ENCODE data around the gene PRKG1.

DNA sequence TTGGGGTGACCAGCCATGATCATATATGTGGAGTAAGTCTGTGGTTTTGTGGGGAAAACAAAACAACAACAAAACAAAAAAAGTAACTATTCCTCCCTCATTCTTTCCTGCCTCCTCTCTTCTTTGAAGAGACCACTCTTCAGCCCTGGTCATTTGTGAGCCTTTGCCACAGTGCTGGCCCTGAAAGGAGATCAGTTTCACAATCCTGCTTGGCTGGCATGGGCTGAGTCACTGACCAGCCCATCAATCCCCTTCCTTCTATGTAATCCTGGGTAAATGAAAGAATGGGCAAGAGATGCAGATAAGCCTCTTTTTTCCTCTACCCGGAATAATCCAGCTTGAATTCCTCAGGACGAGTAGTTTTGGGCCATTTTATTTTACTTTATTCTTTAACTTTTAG is 611.5 kb downstream of the PRKG1 start:
- TF ChIP-seq, protein P1, sequence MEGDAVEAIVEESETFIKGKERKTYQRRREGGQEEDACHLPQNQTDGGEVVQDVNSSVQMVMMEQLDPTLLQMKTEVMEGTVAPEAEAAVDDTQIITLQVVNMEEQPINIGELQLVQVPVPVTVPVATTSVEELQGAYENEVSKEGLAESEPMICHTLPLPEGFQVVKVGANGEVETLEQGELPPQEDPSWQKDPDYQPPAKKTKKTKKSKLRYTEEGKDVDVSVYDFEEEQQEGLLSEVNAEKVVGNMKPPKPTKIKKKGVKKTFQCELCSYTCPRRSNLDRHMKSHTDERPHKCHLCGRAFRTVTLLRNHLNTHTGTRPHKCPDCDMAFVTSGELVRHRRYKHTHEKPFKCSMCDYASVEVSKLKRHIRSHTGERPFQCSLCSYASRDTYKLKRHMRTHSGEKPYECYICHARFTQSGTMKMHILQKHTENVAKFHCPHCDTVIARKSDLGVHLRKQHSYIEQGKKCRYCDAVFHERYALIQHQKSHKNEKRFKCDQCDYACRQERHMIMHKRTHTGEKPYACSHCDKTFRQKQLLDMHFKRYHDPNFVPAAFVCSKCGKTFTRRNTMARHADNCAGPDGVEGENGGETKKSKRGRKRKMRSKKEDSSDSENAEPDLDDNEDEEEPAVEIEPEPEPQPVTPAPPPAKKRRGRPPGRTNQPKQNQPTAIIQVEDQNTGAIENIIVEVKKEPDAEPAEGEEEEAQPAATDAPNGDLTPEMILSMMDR (IDR thresholded peaks at IDR 0.05; ENCODE audit: low read depth, low read length, poor library complexity, severe bottlenecking): no peak
- no peak for TF ChIP-seq EZH2phosphoT487 (IDR thresholded peaks at IDR 0.05; ENCODE audit: borderline replicate concordance, low read length)
